Endothelial cell of umbilical vein (primary cell): ENCODE measurements around the gene IL1R2. TPM values are rescaled to one million over a fixed set of nuclear protein-coding genes. Genes with fewer than 3 reads are reported as not detected.

Experiments used
- BruUV-seq: library from RNA; stranded (reverse); fragments of 400-500 nt; replicated peaks from 2 replicates; lab custom pipeline; 2021; lab: Mats Ljungman, UMichigan
- CTCF ChIA-PET: fragments of 300-600, 350-600 bp; sonication (Branson Sonifier 250); formaldehyde crosslinking; loops from one replicate; lab custom pipeline; 2021; ENCODE audit warnings: antibody characterized with exemption, inconsistent platforms; lab: Charles Lee
- POLR2A ChIA-PET: fragments of 300-600, 350-600 bp; sonication (Branson Sonifier 250); formaldehyde crosslinking; loops from one replicate; lab custom pipeline; 2021; ENCODE audit warnings: antibody characterized with exemption, inconsistent platforms; lab: Charles Lee
- DNase-seq: peaks from one replicate; pipeline ENCODE4 v3.0.0-alpha.2; 2011; ENCODE audit warnings: low read depth, low spot score
- FAIRE-seq: peaks from 2 replicates; lab custom pipeline; 2011; peaks lifted over from hg19 to GRCh38; lab: Jason Lieb, UNC
- H2AFZ ChIP-seq: 2 replicates; pipeline ENCODE4 v1.6.0; 2012; ENCODE audit warnings: low read depth, low read length, control low read depth, inconsistent platforms
- H3K27ac ChIP-seq: 2 replicates; pipeline ENCODE4 v1.5.1; 2011; ENCODE audit warnings: low read depth, mild to moderate bottlenecking, control low read depth, low read length, moderate library complexity; ENCODE audit not compliant: insufficient read depth
- H3K27me3 ChIP-seq, 2 experiments: 2 replicates each; pipeline versions ENCODE4 v1.6.0 to v1.6.1; 2011; ENCODE audit warnings: low read length in 2 of 2, mixed read lengths in 1 of 2; ENCODE audit not compliant: control insufficient read depth in 2 of 2, insufficient read depth in 2 of 2
- H3K36me3 ChIP-seq, 2 experiments: 2 replicates in 1 of 2; 3 replicates in 1 of 2; pipeline ENCODE4 v1.5.1; 2011; ENCODE audit warnings: low read length in 2 of 2, mild to moderate bottlenecking in 1 of 2, moderate library complexity in 1 of 2; ENCODE audit not compliant: control insufficient read depth in 2 of 2, insufficient read depth in 2 of 2; ENCODE audit errors: extremely low read depth in 1 of 2
- H3K4me1 ChIP-seq: 3 replicates; pipeline ENCODE4 v1.5.1; 2011; ENCODE audit warnings: mild to moderate bottlenecking, low read length; ENCODE audit not compliant: control insufficient read depth, insufficient read depth; ENCODE audit errors: extremely low read depth
- H3K4me2 ChIP-seq: 2 replicates; pipeline ENCODE4 v1.6.1; 2011; ENCODE audit warnings: low read length, control low read depth, mixed read lengths; ENCODE audit not compliant: insufficient read depth
- H3K4me3 ChIP-seq, 3 experiments: fragments of 200-600 bp in 1 of 3; sonication (generic), shearing (Covaris generic) in 1 of 3; replicated peaks in 1 of 3; 2 replicates each; pipeline ENCODE4 v1.5.1; 2011 to 2016; ENCODE audit warnings: control low read depth in 3 of 3, low read length in 3 of 3, mild to moderate bottlenecking in 2 of 3, inconsistent platforms in 1 of 3, low read depth in 1 of 3, moderate library complexity in 1 of 3; ENCODE audit not compliant: insufficient read depth in 1 of 3
- H3K79me2 ChIP-seq: 2 replicates; pipeline ENCODE4 v1.6.0; 2012; ENCODE audit warnings: low read length, inconsistent platforms; ENCODE audit not compliant: control insufficient read depth, insufficient read depth
- H3K9ac ChIP-seq: replicated peaks from 2 replicates; pipeline ENCODE3; 2011; ENCODE audit warnings: low read length, control low read depth; ENCODE audit not compliant: insufficient read depth; ENCODE audit errors: extremely low read depth
- H3K9me1 ChIP-seq: replicated peaks from 3 replicates; pipeline ENCODE4 v1.6.0; 2011; ENCODE audit warnings: mild to moderate bottlenecking, low read length; ENCODE audit not compliant: control insufficient read depth, insufficient read depth; ENCODE audit errors: extremely low read depth
- H3K9me3 ChIP-seq: replicated peaks from 2 replicates; pipeline ENCODE4 v1.5.1; 2012; ENCODE audit warnings: low read length, inconsistent platforms; ENCODE audit not compliant: control insufficient read depth, insufficient read depth
- H4K20me1 ChIP-seq: replicated peaks from 2 replicates; pipeline ENCODE3; 2011; ENCODE audit warnings: mild to moderate bottlenecking, low read length; ENCODE audit not compliant: control insufficient read depth, insufficient read depth; ENCODE audit errors: extremely low read depth
- EZH2 ChIP-seq: IDR thresholded peaks from 2 replicates; pipeline ENCODE4 v1.6.1; 2012; ENCODE audit warnings: borderline replicate concordance, low read depth, mild to moderate bottlenecking, moderate library complexity, low read length, inconsistent platforms; ENCODE audit not compliant: severe bottlenecking
- FOS ChIP-seq: IDR thresholded peaks from 2 replicates; pipeline ENCODE4 v1.6.1; 2011; ENCODE audit warnings: mild to moderate bottlenecking, low read length, moderate library complexity, borderline replicate concordance; ENCODE audit not compliant: insufficient read depth
- GATA2 ChIP-seq: IDR thresholded peaks from 2 replicates; pipeline ENCODE4 v1.7.0; 2011; ENCODE audit warnings: low read depth, mild to moderate bottlenecking, moderate library complexity, mixed read lengths, low read length; ENCODE audit not compliant: insufficient read length, insufficient read depth
- JUN ChIP-seq: IDR thresholded peaks from 2 replicates; pipeline ENCODE4 v1.6.1; 2011; ENCODE audit warnings: borderline replicate concordance, low read depth; ENCODE audit not compliant: insufficient read length, insufficient read depth
- MYC ChIP-seq: IDR thresholded peaks from one replicate; pipeline ENCODE4 v1.6.1; 2011; ENCODE audit warnings: mild to moderate bottlenecking, low read depth, low read length
- POLR2A ChIP-seq: IDR thresholded peaks from 2 replicates; pipeline ENCODE4 v1.6.1; 2012; ENCODE audit warnings: low read depth, mild to moderate bottlenecking, control low read depth, low read length
- POLR2AphosphoS5 ChIP-seq: IDR thresholded peaks from 2 replicates; pipeline ENCODE4 v1.6.1; 2012; ENCODE audit warnings: low read depth, mild to moderate bottlenecking, control low read depth, low read length, moderate library complexity; ENCODE audit not compliant: insufficient read depth
- dilution Hi-C: fragments of 300-500 bp; cut with MboI; formaldehyde crosslinking; loops from one replicate; pipeline ENCODE4 v1.15.0; 2019; ENCODE audit warnings: low sequenced_read_pairs; ENCODE audit not compliant: extremely low pct_ligation_motif_present
- intact Hi-C: fragments of 100-400 bp; cut with micrococcal nuclease; formaldehyde crosslinking; loops from one replicate; pipeline ENCODE4 v1.10.0; 2022
- polyA plus RNA-seq, 4 experiments: library from polyadenylated mRNA; depleted of rRNA in 3 of 4; stranded (reverse) in 3 of 4; unstranded in 1 of 4; fragments of >200 nt; gene quantifications; 2 replicates each; pipeline versions ENCODE4 v1.2.1 to v1.2.3, GENCODE V29; 2011 to 2012; ENCODE audit warnings: missing spikeins in 1 of 4
- total RNA-seq: library from RNA; stranded (reverse); gene quantifications from 2 replicates; pipeline ENCODE4 v1.2.3, GENCODE V29; 2021
- TF ChIP-seq, protein P1 (sequence below): IDR thresholded peaks from 2 replicates; pipeline ENCODE4 v1.6.1; 2011; ENCODE audit not compliant: insufficient read depth, insufficient read length
- TF ChIP-seq, protein P2 (sequence below), 2 donors: IDR thresholded peaks; 1 replicate in 1 of 2; 2 replicates in 1 of 2; pipeline ENCODE4 v1.5.1; 2011; ENCODE audit warnings: low read length in 2 of 2, mild to moderate bottlenecking in 2 of 2, moderate library complexity in 2 of 2, control low read depth in 1 of 2, inconsistent platforms in 1 of 2, low read depth in 1 of 2; ENCODE audit not compliant: insufficient read depth in 1 of 2; ENCODE audit errors: extremely low read depth in 1 of 2

IL1R2 gene
- total and polyA plus RNA-seq, 2 donors (not counting 3 experiments of a cell fraction or from before 2014, with no cell fraction given) = not detected

DNA sequence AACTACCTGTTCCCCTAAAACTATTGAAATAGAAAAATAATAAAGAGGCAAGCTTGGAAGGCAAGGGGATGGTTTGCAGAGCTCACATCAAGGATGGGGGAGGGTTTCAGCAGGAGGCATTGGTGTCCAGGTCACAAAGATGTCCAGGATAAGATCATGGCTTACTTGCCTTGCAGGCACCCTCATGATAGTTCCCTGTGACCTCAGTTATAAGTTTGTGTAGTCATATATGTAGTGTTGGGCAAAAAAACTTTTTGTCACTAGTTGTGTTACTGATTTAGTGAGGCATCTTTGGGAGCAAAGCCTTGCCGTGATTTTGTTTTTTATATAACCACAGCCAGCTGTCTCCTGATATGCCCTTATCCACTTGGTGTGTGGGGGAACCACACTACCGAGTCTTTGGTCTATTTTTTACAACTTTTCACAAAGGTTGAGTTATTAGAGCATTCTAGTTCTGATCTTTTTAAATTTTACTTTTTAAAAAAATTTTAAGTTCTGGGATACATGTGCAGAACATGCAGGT is 53.3 kb downstream of the IL1R2 start:
- Histone ChIP-seq H3K4me2 (no peak overlapping the region), H2AFZ (no peak overlapping the region), H3K4me1 (peaks cover 18% of the 10 kb centered on the region), H3K9me1 (no peaks in the 10 kb centered on the region), H3K79me2 (no peaks in the 10 kb centered on the region), H3K27ac (no peak overlapping the region), H3K27me3 (no peaks in the 10 kb centered on the region), H3K9me3 (no peaks in the 10 kb centered on the region), H4K20me1 (no peaks in the 10 kb centered on the region), H3K36me3 (no peaks in the 10 kb centered on the region), H3K9ac (no peak overlapping the region), H3K4me3 (no peak overlapping the region)
- intact Hi-C loops = no loop called here
- dilution Hi-C loops = no loop called here
- BruUV-seq = no TSS peak
- no peak for TF ChIP-seq POLR2A
- TF ChIP-seq GATA2 = no peak
- TF ChIP-seq FOS = no peak
- TF ChIP-seq, protein P1, sequence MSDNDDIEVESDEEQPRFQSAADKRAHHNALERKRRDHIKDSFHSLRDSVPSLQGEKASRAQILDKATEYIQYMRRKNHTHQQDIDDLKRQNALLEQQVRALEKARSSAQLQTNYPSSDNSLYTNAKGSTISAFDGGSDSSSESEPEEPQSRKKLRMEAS = no peak
- CTCF ChIA-PET = no interaction called here
- no peak for FAIRE-seq
- DNase-seq = no peak
- POLR2A ChIA-PET = no interaction called here

DNA sequence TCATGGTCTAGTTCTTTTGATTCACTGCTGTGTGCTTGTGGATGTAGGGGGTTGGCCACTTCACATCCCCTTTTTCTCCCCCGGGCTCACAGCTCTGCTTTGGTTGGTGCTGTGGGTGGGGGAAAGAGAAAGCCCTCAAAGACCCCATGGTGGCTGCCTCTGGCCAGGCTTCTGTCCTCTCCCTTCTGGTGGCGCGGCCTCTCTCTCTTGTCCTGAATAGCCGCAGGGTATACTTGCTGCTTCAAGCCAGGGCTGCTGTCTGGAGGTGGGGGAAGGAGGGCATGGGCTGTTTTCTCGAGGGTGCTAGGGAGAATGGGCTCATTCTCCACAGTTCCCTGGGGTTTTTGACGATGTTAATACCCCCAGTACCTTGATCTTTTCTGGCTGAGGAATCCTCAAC is 53.9 kb downstream of the IL1R2 start:
- peaks cover 20% of the 10 kb centered on the region for H3K4me1 ChIP-seq
- no peak overlapping the region for H2AFZ ChIP-seq
- TF ChIP-seq MYC (no peak), POLR2AphosphoS5 (no peak), POLR2A (no peak), GATA2 (no peak), EZH2 (no peak), FOS (no peak), JUN (no peak)
- TF ChIP-seq, protein P1 = no peak
- TF ChIP-seq, protein P2, sequence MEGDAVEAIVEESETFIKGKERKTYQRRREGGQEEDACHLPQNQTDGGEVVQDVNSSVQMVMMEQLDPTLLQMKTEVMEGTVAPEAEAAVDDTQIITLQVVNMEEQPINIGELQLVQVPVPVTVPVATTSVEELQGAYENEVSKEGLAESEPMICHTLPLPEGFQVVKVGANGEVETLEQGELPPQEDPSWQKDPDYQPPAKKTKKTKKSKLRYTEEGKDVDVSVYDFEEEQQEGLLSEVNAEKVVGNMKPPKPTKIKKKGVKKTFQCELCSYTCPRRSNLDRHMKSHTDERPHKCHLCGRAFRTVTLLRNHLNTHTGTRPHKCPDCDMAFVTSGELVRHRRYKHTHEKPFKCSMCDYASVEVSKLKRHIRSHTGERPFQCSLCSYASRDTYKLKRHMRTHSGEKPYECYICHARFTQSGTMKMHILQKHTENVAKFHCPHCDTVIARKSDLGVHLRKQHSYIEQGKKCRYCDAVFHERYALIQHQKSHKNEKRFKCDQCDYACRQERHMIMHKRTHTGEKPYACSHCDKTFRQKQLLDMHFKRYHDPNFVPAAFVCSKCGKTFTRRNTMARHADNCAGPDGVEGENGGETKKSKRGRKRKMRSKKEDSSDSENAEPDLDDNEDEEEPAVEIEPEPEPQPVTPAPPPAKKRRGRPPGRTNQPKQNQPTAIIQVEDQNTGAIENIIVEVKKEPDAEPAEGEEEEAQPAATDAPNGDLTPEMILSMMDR (IDR thresholded peaks at IDR 0.05; ENCODE audit: extremely low read depth in 1 of 2, insufficient read depth in 1 of 2, low read depth in 1 of 2, low read length in 2 of 2) = no peak
- no peak overlapping the region for H3K4me2 ChIP-seq
- no peaks in the 10 kb centered on the region for H3K27me3 ChIP-seq
- H3K27ac ChIP-seq = peak overlapping the region; percentile 46
- H3K36me3 ChIP-seq = no peaks in the 10 kb centered on the region
- DNase-seq (no peak), FAIRE-seq (no peak)
- H3K9me1 ChIP-seq = no peaks in the 10 kb centered on the region
- no peaks in the 10 kb centered on the region for H3K79me2 ChIP-seq
- H4K20me1 ChIP-seq = no peaks in the 10 kb centered on the region
- intact Hi-C loops (no loop called here), dilution Hi-C loops (no loop called here)
- no peak overlapping the region for H3K4me3 ChIP-seq
- H3K9me3 ChIP-seq = no peaks in the 10 kb centered on the region
- no TSS peak for BruUV-seq
- POLR2A ChIA-PET = no interaction called here
- CTCF ChIA-PET = interaction anchor here (1.0 to 1.4 kb wide), 4 partner anchors 12 to 195 kb away, joined by 4 to 9 read pairs (median 6); no protein-coding TSS in a partner anchor
- peak overlapping the region; percentile 4 for H3K9ac ChIP-seq
